Osteoblast (primary cell): ENCODE data around the gene HSD11B2. TPM values are rescaled to one million over a fixed set of nuclear protein-coding genes. Genes with fewer than 3 reads are reported as not detected.
A peak's percentile ranks its signal among the peaks of the same experiment; 100 is the strongest.

ENCODE experiments used
- DNase-seq: peaks from one replicate; pipeline ENCODE4 v3.0.0; 2011; ENCODE audit warnings: low spot score, mixed read lengths; ENCODE audit not compliant: insufficient read length; ENCODE audit errors: missing footprints
- H2AFZ ChIP-seq: 2 replicates; pipeline ENCODE4 v1.6.0; 2011; ENCODE audit warnings: mild to moderate bottlenecking, low read length
- H3K27ac ChIP-seq: 2 replicates; pipeline ENCODE4 v1.5.1; 2011; ENCODE audit warnings: mild to moderate bottlenecking, low read depth, low read length, moderate library complexity
- H3K27me3 ChIP-seq: 2 replicates; pipeline ENCODE4 v1.6.0; 2012; ENCODE audit warnings: mild to moderate bottlenecking, control low read depth, inconsistent platforms, low read length, moderate library complexity; ENCODE audit not compliant: insufficient read depth
- H3K36me3 ChIP-seq: 2 replicates; pipeline ENCODE4 v1.5.1; 2011; ENCODE audit warnings: mild to moderate bottlenecking, low read length, control low read depth, moderate library complexity; ENCODE audit not compliant: insufficient read depth
- H3K4me1 ChIP-seq: 2 replicates; pipeline ENCODE4 v1.5.1; 2011; ENCODE audit warnings: mild to moderate bottlenecking, low read length, control low read depth, moderate library complexity; ENCODE audit not compliant: insufficient read depth
- H3K4me2 ChIP-seq: 2 replicates; pipeline ENCODE4 v1.6.0; 2011; ENCODE audit warnings: mild to moderate bottlenecking, low read length; ENCODE audit not compliant: insufficient read depth
- H3K4me3 ChIP-seq: fragments of 200-600 bp; sonication (generic); 3 replicates; pipeline ENCODE4 v1.5.1; 2012; ENCODE audit warnings: mild to moderate bottlenecking, low read length, inconsistent platforms; ENCODE audit not compliant: insufficient read depth
- H3K79me2 ChIP-seq: 2 replicates; pipeline ENCODE4 v1.6.0; 2012; ENCODE audit warnings: mild to moderate bottlenecking, low read length, control low read depth, inconsistent platforms; ENCODE audit not compliant: insufficient read depth
- H3K9me3 ChIP-seq: 2 replicates; pipeline ENCODE4 v1.5.1; 2011; ENCODE audit warnings: low read depth, low read length, control low read depth
- H4K20me1 ChIP-seq: 2 replicates; pipeline ENCODE4 v1.6.0; 2012; ENCODE audit warnings: mild to moderate bottlenecking, low read length, control low read depth; ENCODE audit not compliant: insufficient read depth
- total RNA-seq: library from RNA; depleted of rRNA; stranded (reverse); fragments of >200 nt; gene quantifications from 2 replicates; pipeline ENCODE4 v1.2.3, GENCODE V29; 2012
- TF ChIP-seq, protein P1 (sequence below): IDR thresholded peaks from 2 replicates; pipeline ENCODE4 v1.5.1; 2011; ENCODE audit warnings: mild to moderate bottlenecking, low read depth, low read length, moderate library complexity; ENCODE audit errors: extremely low read depth

HSD11B2 gene
- total RNA-seq, 1 donor, result not detected

DNA sequence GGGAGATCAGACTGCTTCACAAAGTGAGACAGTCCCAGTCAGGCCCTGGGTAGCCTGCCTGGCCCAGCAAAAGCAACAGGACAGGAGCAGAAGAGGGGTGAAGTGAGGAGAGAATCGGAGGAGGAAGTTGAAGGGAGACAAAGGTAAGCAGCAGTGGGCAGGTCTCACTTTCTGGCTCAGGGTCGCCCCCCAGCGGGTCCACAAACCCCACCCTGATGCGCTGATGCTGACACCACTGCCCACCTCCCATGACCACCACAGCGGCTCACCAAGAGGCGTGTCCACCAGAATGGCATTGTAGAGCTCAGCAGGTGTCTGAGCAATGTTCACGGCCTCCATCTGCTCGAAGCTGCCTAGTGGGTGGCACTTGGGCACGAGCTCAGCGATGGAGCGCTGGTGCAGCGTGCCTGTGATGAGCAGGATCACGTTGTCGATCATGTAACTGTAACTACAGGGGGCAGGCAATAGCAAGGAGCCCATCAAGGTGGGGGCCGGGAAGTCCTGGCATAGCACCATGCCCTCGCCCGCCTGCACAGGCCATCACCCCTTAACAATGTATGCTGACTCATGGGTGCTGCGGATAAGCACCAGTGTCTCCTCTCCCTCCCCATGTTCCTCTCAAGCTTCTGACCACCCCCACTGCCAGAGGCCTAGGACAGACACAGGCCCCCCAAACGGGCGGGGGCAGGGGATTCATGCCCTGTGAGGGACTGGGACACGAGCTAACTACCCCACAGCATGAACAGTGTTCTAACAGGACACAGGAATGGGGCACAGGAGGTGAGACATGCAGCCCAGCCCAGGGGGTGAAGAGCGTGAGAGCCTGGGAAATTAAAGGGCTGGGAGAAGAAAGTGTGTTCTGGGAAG is 13.6 kb downstream of the HSD11B2 start:
- Histone ChIP-seq H4K20me1 (peaks cover 76% of the 10 kb centered on the region), H3K79me2 (peaks cover 63% of the 10 kb centered on the region), H3K4me2 (no peak overlapping the region), H3K36me3 (no peaks in the 10 kb centered on the region), H3K27ac (peak overlapping the region; percentile 5), H3K4me3 (no peak overlapping the region), H3K9me3 (no peaks in the 10 kb centered on the region), H3K4me1 (peaks cover 39% of the 10 kb centered on the region), H3K27me3 (no peaks in the 10 kb centered on the region), H2AFZ (no peak overlapping the region)
- TF ChIP-seq, protein P1, sequence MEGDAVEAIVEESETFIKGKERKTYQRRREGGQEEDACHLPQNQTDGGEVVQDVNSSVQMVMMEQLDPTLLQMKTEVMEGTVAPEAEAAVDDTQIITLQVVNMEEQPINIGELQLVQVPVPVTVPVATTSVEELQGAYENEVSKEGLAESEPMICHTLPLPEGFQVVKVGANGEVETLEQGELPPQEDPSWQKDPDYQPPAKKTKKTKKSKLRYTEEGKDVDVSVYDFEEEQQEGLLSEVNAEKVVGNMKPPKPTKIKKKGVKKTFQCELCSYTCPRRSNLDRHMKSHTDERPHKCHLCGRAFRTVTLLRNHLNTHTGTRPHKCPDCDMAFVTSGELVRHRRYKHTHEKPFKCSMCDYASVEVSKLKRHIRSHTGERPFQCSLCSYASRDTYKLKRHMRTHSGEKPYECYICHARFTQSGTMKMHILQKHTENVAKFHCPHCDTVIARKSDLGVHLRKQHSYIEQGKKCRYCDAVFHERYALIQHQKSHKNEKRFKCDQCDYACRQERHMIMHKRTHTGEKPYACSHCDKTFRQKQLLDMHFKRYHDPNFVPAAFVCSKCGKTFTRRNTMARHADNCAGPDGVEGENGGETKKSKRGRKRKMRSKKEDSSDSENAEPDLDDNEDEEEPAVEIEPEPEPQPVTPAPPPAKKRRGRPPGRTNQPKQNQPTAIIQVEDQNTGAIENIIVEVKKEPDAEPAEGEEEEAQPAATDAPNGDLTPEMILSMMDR, result no peak
- DNase-seq, result peak; percentile 96

DNA sequence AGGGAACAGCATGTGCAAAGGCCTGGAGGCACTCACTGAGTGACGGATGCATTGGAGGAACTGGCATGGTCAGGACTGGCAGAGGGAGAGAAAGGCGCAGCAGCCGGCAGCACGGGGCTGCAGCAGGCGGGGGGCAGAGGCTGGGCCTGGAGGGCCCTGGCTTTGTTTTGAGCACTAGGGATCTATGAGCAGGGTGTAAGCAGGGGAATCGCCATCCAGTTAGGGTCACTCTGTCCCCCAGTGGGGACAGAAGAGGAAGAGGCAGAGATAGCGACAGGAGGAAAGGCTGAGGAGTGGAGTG is 14.2 kb downstream of the HSD11B2 start:
- no peaks in the 10 kb centered on the region for H3K27me3 ChIP-seq

DNA sequence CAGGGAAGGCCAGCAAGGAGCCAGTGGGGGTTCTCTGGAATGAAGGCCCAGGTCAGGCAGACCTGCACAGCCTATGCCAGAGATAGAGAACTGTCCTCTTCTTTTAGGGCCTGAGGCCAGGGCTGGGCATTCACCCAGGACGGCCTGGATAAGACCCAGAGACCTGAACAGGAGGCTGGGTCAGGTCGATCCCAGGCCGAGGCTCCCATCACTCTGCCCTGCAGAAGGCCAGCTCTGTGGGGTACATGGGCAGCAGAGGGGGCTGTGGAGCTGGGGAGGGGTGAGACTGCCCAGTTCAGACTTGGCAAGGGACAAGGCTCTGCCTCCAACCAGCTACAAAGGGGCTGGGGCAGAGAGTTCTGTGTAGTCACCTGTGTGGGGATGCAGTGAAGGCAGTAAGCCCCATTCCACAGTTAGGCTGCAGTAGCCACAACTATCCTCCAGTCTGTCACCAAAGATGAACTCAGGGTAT is 14.6 kb downstream of the HSD11B2 start:
- Histone ChIP-seq H3K4me2 (no peak overlapping the region), H3K36me3 (peaks cover 3% of the 10 kb centered on the region)

More for the DNA sequence above, 14.2 kb downstream of the HSD11B2 start:
- peaks cover 41% of the 10 kb centered on the region for H3K4me1 ChIP-seq
- H3K36me3 ChIP-seq, result peaks cover 1% of the 10 kb centered on the region
- H3K27ac ChIP-seq, result no peak overlapping the region
- no peaks in the 10 kb centered on the region for H3K9me3 ChIP-seq
- no peak overlapping the region for H3K4me2 ChIP-seq
- no peak for DNase-seq
- H4K20me1 ChIP-seq, result peaks cover 80% of the 10 kb centered on the region
- TF ChIP-seq, protein P1, result no peak
- H3K4me3 ChIP-seq, result no peak overlapping the region
- no peak overlapping the region for H2AFZ ChIP-seq
- H3K79me2 ChIP-seq, result peaks cover 69% of the 10 kb centered on the region

More for the DNA sequence above, 14.6 kb downstream of the HSD11B2 start:
- Histone ChIP-seq H4K20me1 (peaks cover 83% of the 10 kb centered on the region), H3K79me2 (peaks cover 72% of the 10 kb centered on the region), H3K4me1 (peaks cover 41% of the 10 kb centered on the region), H3K27ac (no peak overlapping the region), H3K4me3 (no peak overlapping the region), H2AFZ (no peak overlapping the region), H3K27me3 (no peaks in the 10 kb centered on the region), H3K9me3 (no peaks in the 10 kb centered on the region)
- peak; percentile 76 for DNase-seq
- TF ChIP-seq, protein P1, result no peak
